Kidney capillary endothelial cell (primary cell): Measurements from ENCODE around the gene PITPNM3.
"Not testable (repeated sequence)": the region's sequence is repeated elsewhere in the genome, so short reads cannot be mapped to it uniquely, and the experiment has no call there.

Experiments used
- DNase-seq: peaks from one replicate; pipeline ENCODE4 v3.0.0-alpha.2; 2018; ENCODE audit warnings: low spot score

The PITPNM3 gene

DNA sequence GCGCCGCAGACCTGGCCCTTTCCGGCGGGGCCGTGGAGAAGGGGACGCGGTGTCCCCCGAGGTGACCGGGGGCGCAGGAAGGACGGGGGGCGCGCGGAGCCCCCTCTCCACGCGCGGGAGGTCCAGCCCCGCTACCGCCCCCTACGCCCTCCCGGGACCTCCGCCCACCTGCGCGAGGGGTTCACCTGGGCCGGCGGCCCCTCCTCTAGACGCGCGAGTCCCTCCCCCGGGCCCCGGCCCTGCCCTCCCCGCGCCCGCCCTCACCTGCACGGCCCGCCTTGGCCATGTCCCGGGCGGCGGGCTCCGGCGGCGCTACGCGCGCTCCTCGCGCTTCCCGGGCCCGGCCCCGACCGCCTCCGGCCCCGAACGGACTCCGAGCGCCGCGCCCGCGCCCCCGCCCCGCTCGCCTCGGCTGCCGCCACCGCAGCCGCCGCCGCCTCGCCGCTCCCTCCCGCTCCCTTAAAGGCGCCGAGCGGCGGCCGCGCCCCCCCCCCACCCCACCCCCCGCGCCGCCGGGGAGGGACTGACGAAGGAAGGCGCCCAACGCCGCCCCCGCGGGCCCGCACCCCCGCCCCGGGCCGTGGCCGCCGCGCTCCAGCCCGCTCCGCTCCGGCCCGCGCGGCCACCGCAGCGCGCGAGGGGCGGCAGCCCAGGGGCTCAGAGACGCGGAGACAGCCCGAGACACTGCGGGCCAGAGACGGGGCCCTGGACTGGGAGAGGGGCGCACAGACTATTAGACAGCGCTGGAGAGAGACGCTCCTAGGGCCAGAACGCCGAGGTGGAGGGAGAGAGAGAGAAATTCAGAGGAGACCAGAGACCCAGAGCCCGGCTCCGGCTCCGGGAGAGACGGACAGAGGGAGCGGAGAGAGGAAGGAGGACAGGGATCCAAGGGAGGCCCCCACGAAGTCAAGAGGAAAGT lies at the start of gene PITPNM3:
Gene PITPNM3 (minus strand): TSS at position 435 of the 919 bp plus-strand sequence. CDS start 149 bp downstream, at position 286.
- no peak for DNase-seq

DNA sequence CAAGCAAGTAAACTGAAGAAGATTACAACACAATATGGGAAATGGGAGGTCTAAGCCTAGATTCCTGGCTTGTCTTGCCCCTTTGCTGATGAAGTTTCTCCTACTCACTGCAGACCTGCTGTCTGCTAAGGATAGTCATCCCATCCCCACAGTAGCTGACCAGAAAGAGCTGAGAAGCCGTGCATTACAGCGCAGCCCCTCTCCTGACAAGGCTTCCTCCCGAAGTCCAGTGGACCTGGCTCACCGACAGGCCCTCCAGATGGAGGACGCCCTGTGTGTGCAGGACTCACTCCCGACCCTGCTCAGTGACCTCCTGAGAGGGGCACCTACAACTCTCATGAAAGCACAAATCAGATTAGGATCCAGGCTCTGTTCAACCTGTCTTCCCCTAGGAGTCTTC lies 48.8 kb upstream of the PITPNM3 start:
- DNase-seq = no peak

DNA sequence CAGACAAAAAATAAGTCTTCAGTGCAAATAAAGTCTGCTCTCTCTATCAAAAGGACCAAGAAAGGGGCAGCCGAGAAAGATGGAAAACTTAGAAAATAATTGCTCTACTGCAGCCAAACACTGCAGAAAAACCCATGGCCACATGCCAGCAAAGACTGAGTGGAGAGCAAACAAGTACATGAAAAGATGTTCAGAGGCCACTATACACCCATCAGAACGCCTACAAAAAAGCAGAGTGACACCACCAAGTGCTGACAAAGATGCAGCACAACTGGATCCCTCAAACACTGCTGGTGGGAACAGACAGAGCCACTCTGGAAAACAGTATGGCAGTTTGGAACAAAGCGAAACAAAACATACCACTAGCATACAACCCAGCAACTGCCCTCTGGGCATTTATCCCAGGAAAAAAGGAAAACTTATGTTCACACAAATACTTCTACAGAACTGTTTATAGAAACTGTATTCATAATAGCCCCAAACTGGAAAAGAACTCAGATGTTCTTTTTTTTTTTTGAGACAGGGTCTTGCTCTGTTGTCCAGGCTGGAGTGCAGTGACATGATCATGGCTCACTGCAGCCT lies 47.5 kb upstream of the PITPNM3 start:
- DNase-seq = no peak

DNA sequence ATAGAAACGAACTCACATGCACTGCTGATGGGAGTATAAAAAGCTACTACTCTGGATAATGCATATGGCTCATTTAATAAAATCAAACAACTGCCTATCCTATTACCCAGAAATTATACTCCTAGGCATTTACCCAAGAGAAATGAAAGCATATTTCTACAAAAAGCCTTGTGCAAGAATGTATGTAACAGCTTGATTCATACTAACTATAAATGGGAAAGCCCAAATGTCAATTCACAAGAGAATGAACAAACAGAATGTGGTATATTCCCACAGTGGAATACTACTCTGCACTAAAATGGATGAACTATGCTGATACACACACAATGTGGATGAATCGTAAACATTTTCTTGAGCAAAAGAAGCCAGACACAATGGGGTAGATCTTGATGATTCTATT lies 45.8 kb upstream of the PITPNM3 start:
- DNase-seq = no peak

DNA sequence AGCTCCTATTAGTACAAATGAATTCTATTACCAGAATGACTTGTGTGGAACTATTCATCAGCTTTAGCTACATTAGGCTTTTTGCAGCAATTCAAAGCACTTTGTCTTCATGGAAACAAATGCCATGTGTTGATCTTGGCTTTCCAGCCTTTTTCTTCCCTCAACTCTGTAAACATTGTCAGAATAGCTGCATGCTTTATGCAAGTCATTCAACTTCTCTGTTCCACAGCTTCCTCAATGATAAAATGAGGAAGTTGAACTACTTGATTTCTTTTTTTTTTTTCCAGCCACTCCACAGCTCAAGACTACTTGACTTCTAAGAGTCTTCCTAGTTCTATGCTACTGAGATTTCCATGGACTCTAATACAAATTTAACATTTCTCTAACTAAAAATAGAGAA lies 43.0 kb upstream of the PITPNM3 start:
- DNase-seq = no peak

DNA sequence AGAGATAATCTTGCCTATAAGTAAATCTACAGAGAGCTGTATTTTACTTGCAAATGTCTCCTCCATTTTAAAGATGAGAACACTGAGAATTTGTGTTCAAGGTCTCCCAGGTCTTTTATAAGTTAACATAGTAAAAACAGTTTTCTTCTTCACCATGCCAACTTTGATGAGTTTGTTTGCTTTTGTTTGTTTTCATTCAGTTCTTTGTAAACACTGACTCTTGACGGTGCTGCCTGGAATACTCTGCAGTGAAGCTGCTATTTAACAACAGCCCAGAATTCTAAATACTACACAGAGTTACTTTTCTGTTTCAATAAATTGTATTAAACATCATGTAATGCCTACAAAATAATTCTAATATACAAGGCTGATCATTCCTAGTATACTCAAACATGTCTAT lies 41.4 kb upstream of the PITPNM3 start:
- no peak for DNase-seq

DNA sequence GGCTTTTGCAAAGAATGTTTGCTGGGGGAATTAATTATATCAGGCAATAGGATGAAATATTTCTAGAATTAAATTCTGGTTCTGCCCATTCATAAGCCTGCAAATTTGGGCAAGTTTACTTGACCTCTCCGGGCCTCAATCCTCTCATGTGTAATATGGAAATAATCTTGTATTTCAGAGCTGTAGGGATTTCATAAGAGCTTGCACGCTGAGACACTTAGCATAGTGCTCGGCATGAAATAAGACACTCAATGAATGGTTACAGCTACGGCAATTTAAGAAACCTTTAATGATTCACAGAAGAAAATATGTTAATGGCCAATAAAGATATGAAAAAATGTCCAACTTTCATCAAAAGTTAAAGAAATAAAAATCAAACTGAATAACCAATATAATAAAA lies 40.6 kb upstream of the PITPNM3 start:
- no peak for DNase-seq

DNA sequence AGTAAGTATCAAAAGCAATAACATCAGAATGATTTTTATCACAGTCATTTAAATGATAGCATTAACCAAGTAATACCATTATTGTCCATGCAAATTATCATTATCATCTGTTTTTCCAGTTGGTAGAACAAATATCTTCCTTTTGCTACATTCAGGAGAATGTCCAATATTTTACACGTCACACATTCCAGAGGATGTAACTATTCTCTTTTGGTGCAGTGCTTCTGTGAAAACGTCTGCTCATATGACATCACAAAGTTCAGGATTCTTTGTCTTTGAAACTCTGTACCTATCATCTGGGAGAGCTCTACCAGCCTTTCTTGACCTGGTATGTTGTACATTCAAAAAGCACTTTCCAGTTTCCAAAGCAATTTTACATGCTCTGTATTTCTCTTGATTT lies 40.2 kb upstream of the PITPNM3 start:
- no peak for DNase-seq

DNA sequence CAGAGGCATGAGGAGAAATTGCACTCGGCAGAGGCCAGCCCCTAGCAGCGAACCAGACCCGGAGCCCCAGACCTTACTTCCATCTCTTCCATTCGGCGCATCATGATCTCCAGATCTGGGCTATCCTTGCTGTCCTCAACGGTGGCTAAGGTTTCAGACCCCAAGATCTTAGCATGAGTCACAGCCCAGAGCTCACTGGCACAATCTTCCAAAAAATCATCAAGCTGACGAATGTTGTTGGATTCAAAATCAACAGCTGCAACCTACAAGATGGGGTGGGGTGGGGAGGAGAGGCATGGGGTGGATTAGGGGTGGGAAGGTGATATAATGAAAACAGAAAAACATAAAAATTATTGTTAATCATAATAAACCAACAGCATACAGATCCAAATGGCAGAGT lies 39.7 kb upstream of the PITPNM3 start:
- no peak for DNase-seq

DNA sequence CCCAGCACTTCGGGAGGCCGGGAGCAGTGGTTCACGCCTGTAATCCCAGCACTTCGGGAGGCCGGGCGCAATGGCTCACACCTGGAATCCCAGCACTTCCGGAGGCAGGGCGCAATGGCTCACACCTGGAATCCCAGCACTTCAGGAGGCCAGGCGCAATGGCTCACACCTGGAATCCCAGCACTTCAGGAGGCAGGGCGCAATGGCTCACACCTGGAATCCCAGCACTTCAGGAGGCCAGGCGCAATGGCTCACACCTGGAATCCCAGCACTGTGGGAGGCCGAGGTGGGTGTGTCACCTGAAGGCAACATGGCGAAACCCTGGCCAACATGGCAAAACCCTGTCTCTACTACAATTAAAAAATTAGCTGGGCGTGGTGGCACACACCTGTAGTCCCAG lies 37.0 kb upstream of the PITPNM3 start:
- DNase-seq = not testable (repeated sequence)

DNA sequence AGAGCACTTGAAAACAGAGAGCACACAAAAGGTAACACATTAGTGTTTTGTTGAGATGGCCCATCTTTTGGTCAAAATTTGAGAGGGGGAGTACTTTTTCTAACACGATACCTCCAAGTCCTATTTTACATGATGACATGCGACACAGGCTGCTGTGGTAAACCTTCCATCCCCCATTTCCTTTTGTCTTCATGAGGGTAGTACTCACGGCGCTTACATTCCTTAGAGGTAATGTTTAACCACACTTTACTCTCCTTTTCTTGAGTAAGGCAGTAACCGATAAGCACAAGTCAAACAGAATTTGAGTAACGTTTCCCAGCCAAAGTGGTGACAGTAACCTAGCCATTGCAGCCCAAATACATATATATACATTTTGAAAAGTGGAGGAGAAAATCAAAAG lies 35.8 kb upstream of the PITPNM3 start:
- no peak for DNase-seq

DNA sequence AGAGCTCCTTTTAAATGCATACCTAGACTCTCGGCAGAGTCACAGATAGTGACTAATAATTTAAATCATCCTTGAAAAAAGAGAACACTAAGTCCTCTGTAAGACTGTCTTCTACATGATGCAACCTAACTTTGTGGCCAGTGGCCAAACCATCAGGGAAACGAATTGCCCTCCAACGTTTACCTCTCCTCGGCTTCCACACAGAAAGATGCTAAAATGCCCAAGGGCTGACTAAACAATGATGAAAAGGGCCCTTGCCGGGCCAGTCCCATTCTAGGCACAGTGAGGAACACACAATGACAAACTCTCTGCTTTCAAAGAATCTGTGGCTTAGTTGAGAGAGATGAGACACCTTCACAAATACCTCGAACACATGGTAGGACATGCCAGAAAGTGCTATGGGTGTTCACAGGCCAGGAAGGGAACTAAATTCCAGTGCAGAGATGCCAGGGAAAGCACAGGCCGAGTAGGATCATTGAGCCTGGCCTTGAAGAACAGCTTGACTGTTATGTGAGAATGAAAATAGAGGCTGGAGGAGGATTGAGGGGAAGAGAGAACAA lies 35.3 kb upstream of the PITPNM3 start:
- no peak for DNase-seq

DNA sequence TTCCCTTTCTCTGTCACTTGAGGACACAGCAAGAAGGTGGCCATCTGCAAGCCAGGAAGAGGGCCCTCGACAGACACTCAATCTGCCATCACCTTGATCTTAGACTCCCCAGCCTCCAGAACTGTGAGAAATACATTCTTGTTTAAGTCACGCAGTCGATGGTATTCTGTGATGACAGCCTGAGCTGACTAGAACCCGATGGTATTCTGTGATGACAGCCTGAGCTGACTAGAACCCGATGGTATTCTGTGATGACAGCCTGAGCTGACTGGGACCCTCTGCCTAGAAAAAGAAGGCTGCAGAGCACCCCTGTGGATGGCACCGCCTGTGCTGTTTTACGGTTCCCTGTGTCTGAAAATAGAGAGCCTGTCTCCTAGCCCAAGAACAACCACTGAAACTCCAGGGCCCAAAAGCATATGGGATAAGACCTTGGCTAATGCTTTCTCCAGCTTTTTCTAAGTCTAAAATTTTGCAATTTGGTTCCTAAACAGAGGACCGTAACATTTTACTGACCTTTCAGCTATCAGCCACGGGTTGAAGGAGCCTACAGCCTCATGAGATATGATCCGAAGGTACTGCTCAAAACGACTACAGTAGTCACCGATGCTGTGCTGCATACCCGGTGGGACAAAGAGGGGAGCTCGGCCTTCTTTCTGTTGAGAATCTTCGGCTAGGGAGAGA lies 33.1 kb upstream of the PITPNM3 start:
- no peak for DNase-seq

DNA sequence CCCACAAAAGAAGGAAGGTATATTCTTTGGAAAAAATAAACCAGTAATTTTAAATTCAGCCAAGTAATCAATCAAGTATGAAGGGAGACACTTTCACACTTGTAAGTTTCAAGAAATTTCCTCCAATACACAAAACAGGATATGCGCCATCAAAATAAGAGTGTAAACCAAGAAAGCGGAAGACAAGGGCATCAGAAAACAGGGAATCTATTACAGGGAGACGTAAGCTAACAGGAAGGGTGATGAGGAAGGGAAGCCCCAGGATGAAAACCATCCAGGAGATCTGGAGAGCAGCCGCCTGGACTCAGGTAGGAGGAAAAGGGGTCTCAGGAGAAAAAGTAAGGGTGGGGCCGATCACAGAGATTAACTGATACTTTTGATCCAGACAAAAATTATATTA lies 31.8 kb upstream of the PITPNM3 start:
- peak; percentile 21 for DNase-seq

DNA sequence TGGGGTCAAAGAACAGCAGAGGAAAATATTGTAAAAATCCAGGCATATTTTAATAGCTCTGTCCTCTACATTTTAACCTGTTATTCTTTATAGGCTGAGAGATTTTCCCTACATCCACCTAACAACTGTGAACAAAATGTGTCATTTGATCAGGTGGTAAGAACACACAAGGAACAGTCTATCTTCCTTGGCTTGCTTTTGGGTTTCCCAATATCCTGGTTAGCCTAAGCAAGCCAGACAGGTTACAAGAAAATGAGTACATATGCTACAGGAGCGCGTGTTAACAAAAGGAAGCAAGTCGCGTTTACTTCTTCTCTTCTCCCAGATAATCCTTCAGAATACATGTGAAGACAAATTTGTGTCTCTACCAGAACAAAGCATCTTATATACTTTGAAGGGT lies 31.0 kb upstream of the PITPNM3 start:
- DNase-seq = no peak

DNA sequence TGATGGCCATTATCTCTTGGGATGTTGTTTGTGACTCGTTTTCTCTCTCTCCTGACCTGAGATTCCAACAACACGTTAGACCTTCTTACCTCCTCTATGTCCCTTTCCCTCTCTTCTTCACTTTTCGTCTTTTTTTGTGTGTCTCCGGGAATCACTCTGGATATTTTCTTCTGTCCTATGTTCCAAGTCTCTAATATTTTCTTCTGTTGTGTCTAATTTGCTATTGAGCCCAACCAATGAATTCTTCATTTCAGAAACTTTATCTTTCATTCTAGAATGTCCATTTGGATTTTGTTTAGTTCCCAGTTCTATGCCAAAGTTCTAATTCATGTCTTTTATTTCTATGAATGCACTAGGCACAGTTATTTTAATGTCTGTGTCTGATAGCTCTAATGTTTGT lies 27.1 kb upstream of the PITPNM3 start:
- DNase-seq = no peak

DNA sequence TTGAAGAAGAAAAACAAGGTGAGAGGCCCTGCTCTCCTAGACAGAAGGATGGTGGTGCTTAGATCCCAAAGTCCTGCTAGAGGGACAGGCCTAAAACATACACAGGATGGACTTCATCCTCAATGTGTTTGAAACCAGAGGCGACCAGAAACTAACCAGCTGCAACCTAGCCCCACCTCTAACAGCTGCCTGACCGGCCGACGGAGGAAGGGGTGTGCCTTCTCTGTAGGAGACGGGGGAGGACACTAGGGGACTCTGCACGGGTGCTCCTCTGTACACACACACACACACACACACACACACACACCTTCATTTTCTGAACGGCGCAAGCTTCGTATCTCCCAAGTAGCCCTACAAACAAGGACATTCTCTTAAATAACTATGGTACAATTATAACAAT lies 24.3 kb upstream of the PITPNM3 start:
- no peak for DNase-seq

DNA sequence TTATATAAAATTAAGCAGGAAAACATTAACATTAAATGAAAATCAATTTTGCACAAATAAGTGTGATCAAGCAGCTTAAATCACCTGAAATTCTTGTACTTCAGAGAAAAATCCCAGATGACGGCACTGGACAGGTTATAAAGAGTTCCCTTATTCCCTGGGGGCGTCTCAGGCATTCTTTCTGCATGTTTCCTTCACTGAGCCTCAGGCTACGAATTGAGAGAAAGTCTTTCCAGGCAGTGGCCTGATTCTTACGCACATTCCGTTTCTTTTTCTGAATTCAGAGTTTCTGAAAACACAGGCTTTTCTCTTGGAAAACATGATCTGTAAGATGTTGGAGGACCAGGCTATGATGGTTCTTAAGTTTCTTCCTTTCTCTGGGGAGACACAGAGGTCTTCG lies 22.1 kb upstream of the PITPNM3 start:
- DNase-seq = no peak

DNA sequence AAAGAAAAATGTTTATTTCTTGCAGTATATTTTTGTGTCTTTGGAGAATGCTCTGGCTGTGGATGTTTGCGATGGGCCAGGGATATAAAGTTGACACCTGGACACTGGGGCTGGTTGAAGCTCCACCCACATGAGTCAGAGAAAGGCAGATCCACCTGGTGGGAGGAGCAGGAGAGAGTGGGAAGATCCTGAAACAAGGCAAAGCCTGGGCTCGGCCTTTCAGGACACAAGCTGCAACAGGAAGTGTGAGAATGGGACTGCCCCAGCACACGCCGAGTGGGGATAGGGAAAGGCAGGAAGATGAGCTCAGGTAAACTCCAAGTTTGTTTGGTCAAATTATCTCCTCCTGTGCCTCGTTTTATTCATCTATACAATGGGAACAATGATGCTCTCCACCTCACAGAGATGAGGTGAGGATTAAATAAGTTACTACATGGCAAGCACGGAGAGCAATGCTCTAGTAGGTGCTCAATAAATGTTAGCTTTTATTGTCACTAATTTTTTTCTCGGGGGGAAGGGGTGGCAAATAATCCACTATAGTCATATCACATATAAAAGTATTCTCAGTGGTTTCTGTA lies 21.4 kb upstream of the PITPNM3 start:
- DNase-seq = no peak

DNA sequence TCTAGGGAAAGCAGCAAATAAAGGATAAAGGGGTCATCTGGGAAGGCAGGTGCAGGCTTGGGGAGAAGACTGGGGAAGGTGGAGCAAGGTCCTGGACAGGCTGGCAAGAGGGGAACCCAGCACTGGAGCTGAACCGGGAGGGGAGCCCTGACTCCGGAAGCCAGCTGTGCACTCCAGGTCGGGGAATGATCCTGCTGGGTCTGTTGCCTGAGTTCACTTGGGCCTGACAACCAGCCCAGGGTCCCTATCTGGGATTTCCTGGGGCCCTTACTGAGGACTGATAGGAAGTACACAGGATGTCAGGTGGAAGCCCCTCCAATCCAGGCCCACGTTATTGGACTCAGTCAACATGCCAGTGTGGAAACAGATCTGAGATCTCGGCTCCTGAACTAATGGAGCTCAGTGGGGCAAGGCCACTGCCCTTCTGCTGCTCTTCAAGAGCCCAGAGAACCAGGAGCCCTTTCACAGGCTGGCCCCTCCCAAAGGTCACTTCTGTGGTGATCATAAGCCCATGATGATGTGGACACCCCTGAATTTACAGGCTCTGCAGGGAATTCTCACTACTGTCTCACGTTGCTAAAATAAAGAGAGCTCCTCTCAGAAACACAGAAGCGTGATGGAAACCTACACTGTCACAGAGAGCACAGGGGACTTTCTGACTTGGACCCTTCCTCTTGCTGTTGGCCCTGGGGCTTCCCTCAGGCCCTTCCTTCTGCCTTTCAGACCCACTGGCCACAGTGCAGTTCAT lies 19.9 kb upstream of the PITPNM3 start:
- no peak for DNase-seq

DNA sequence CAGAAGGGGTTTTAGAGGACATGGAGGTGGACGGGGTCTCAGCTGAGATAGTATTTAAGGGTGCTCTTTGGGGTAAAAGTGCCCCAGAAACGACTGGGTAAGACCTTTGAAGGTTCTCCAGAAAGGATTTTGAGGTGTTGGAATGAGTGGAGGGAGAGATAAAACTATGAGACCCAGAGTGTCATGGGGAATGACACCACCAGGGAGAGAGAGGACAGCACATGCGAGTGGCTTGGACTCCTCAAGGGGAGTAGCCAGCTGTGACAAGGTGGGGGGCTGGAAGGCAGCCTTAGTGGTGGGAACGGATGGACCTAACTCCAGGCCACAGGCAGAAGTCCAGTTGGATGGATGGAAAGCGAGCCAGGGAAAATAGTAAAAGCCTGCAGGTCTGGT lies 19.2 kb upstream of the PITPNM3 start:
- DNase-seq = no peak
